KMS-11 (cell line): ENCODE measurements around the gene RLF.
A peak's percentile ranks its signal among the peaks of the same experiment; 100 is the strongest.

ENCODE experiments used
- H2AFZ ChIP-seq: fragments of 200-600 bp; sonication (generic); 2 replicates; pipeline ENCODE4 v1.6.1; 2016; ENCODE audit warnings: antibody characterized with exemption, mixed run types, low read depth
- H3K27ac ChIP-seq: fragments of 200-600 bp; sonication (generic); 2 replicates; pipeline ENCODE4 v1.6.1; 2016; ENCODE audit warnings: mild to moderate bottlenecking, mixed run types
- H3K27me3 ChIP-seq: fragments of 200-600 bp; sonication (generic); 2 replicates; pipeline ENCODE4 v1.6.1; 2017; ENCODE audit warnings: mild to moderate bottlenecking, low read depth, mixed run types, moderate library complexity; ENCODE audit not compliant: insufficient read depth
- H3K36me3 ChIP-seq: fragments of 200-600 bp; sonication (generic); 2 replicates; pipeline ENCODE4 v1.6.1; 2017; ENCODE audit warnings: mild to moderate bottlenecking, mixed run types; ENCODE audit not compliant: insufficient read depth
- H3K4me1 ChIP-seq: fragments of 200-600 bp; sonication (generic); 2 replicates; pipeline ENCODE4 v1.6.1; 2016; ENCODE audit warnings: mild to moderate bottlenecking, low read depth, mixed run types; ENCODE audit not compliant: poor library complexity, severe bottlenecking
- H3K4me2 ChIP-seq: fragments of 200-600 bp; sonication (generic); 2 replicates; pipeline ENCODE4 v1.7.0; 2016; ENCODE audit warnings: mild to moderate bottlenecking, mixed run types
- H3K4me3 ChIP-seq: fragments of 200-600 bp; sonication (generic); IDR thresholded peaks from 2 replicates; pipeline ENCODE4 v1.6.1; 2017; ENCODE audit warnings: low read depth, low read length, mixed read lengths; ENCODE audit not compliant: insufficient read depth
- H3K79me2 ChIP-seq: fragments of 200-600 bp; sonication (generic); 2 replicates; pipeline ENCODE4 v1.6.1; 2016; ENCODE audit warnings: low read depth, mixed run types; ENCODE audit not compliant: insufficient read depth
- H3K9ac ChIP-seq: fragments of 200-600 bp; sonication (generic); 2 replicates; pipeline ENCODE4 v1.6.1; 2016; ENCODE audit warnings: mild to moderate bottlenecking, mixed run types
- H4K20me1 ChIP-seq: fragments of 200-600 bp; sonication (generic); 2 replicates; pipeline ENCODE4 v1.6.1; 2016; ENCODE audit warnings: mild to moderate bottlenecking, mixed run types; ENCODE audit not compliant: insufficient read depth
- TF ChIP-seq, protein P1 (sequence below): fragments of 200-600 bp; sonication (generic); conservative IDR thresholded peaks from 2 replicates; pipeline ENCODE4 v1.6.1; 2017; ENCODE audit warnings: low read depth, mild to moderate bottlenecking, antibody characterized with exemption, low read length, moderate library complexity, mixed read lengths

The RLF gene

GRCh38 chr1:40256401-40257084, 95.4 kb downstream of the RLF start:
- TF ChIP-seq, protein P1, sequence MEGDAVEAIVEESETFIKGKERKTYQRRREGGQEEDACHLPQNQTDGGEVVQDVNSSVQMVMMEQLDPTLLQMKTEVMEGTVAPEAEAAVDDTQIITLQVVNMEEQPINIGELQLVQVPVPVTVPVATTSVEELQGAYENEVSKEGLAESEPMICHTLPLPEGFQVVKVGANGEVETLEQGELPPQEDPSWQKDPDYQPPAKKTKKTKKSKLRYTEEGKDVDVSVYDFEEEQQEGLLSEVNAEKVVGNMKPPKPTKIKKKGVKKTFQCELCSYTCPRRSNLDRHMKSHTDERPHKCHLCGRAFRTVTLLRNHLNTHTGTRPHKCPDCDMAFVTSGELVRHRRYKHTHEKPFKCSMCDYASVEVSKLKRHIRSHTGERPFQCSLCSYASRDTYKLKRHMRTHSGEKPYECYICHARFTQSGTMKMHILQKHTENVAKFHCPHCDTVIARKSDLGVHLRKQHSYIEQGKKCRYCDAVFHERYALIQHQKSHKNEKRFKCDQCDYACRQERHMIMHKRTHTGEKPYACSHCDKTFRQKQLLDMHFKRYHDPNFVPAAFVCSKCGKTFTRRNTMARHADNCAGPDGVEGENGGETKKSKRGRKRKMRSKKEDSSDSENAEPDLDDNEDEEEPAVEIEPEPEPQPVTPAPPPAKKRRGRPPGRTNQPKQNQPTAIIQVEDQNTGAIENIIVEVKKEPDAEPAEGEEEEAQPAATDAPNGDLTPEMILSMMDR: no peak
- H4K20me1 ChIP-seq: no peaks in the 10 kb centered on the region
- peak overlapping the region; percentile 80; the same call in 1 of the 2 replicates for H2AFZ ChIP-seq
- peak overlapping the region; percentile 98 for H3K27ac ChIP-seq
- no peak overlapping the region for H3K4me3 ChIP-seq
- peak overlapping the region; percentile 77 for H3K4me2 ChIP-seq
- H3K9ac ChIP-seq: peak overlapping the region; percentile 93
- no peaks in the 10 kb centered on the region; the same call in 1 of the 2 replicates for H3K27me3 ChIP-seq
- peaks cover 7% of the 10 kb centered on the region; the same call in 1 of the 2 replicates for H3K36me3 ChIP-seq
- H3K79me2 ChIP-seq: peaks cover 47% of the 10 kb centered on the region
- H3K4me1 ChIP-seq: peaks cover 35% of the 10 kb centered on the region

- peaks cover 54% of the 10 kb centered on the region for H3K79me2 ChIP-seq
- peak overlapping the region; percentile 93 for H3K9ac ChIP-seq
- H2AFZ ChIP-seq: peak overlapping the region; percentile 80
- H3K27ac ChIP-seq: peak overlapping the region; percentile 98
- H3K4me3 ChIP-seq: no peak overlapping the region
- H3K27me3 ChIP-seq: no peaks in the 10 kb centered on the region; the same call in 1 of the 2 replicates
- H3K4me1 ChIP-seq: peaks cover 42% of the 10 kb centered on the region
- no peaks in the 10 kb centered on the region for H4K20me1 ChIP-seq
- H3K36me3 ChIP-seq: peaks cover 12% of the 10 kb centered on the region; the same call in 1 of the 2 replicates
- H3K4me2 ChIP-seq: peak overlapping the region; percentile 77
- TF ChIP-seq, protein P1: no peak
These were observed 96.1 kb downstream of the RLF start for GRCh38 chr1:40257313-40257687.

DNA sequence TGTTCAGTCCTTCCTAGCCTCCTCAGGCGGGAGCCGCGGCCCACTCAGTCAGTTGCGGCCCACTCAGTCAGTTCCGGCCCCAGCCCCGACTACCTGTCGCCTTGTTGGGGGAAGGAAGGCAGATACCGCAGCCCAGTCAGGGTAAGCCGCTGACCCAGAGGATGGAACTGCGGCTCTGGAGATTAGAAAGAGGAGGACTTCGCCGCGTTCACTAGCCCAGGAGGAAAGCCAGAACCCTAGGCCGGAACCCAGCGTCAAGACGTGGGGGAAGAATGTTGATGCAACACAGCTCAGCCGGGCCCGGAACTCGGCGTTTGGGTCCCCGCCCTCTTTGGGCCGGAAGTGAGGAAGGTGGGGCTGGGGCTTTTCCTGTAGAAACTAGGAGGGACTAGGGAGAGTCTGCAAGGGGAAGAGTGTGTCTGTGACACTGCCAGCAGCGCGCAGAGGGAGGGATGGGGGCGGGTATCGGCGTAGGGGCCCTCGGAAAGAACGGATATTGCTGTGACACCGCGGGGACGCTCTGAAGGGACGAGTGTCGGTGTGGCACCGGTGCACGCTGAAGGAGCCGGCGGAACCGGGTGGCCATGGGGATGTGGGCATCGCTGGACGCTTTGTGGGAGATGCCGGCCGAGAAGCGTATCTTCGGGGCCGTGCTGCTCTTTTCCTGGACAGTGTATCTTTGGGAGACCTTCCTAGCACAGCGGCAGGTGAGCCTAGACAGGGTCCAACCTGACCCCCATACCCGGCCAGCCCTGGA, 96.7 kb downstream of the RLF start, which contains the start of gene ZMPSTE24:
ZMPSTE24 (plus strand) TSS at position 549 of the 757 bp plus-strand sequence; CDS start at position 585, 36 bp downstream.
- Histone ChIP-seq H4K20me1 (no peaks in the 10 kb centered on the region), H3K9ac (peak within 1 kb of the TSS; percentile 93), H2AFZ (peak within 1 kb of the TSS; percentile 88), H3K27me3 (no peaks in the 10 kb centered on the region; the same call in 1 of the 2 replicates), H3K79me2 (peaks cover 58% of the 10 kb centered on the region), H3K4me1 (peaks cover 48% of the 10 kb centered on the region), H3K4me3 (no peak within 1 kb of the TSS), H3K27ac (peak within 1 kb of the TSS; percentile 98), H3K4me2 (peak within 1 kb of the TSS; percentile 85), H3K36me3 (peaks cover 12% of the 10 kb centered on the region; the same call in 1 of the 2 replicates)
- TF ChIP-seq, protein P1: no peak

- Histone ChIP-seq H3K4me3 (no peak overlapping the region), H3K27me3 (no peaks in the 10 kb centered on the region; the same call in 1 of the 2 replicates), H3K4me2 (peak overlapping the region; percentile 85), H3K4me1 (peaks cover 54% of the 10 kb centered on the region), H4K20me1 (no peaks in the 10 kb centered on the region), H3K27ac (peak overlapping the region; percentile 98), H3K79me2 (peaks cover 63% of the 10 kb centered on the region), H2AFZ (peak overlapping the region; percentile 88), H3K9ac (peak overlapping the region; percentile 93), H3K36me3 (peaks cover 12% of the 10 kb centered on the region; the same call in 1 of the 2 replicates)
- TF ChIP-seq, protein P1: no peak
These were observed 97.2 kb downstream of the RLF start for GRCh38 chr1:40258445-40258769.
